Natural killer cell (primary cell): ENCODE measurements around the gene DAP3. TPM values are rescaled to one million over a fixed set of nuclear protein-coding genes. Genes with fewer than 3 reads are reported as not detected.
A peak's percentile ranks its signal among the peaks of the same experiment; 100 is the strongest.

Experiments used
- ATAC-seq, 3 donors: fragments of 150-1000 bp in 2 of 3; fragments of 200-7000 bp in 1 of 3; cut with Tn5 transposase; 1 replicate in 1 of 3; 2 replicates in 2 of 3; pipeline ENCODE4 v1.10.0; 2021; ENCODE audit warnings: mild to moderate bottlenecking in 2 of 3, moderate library complexity in 2 of 3
- DNase-seq, 2 donors: peaks; one replicate each; pipeline versions ENCODE4 v3.0.0 to v3.0.0-alpha.2; 2013 to 2021; ENCODE audit warnings: mixed read lengths in 1 of 2
- H3K27ac ChIP-seq: one replicate; pipeline ENCODE4 v1.5.1; 2013; ENCODE audit warnings: mild to moderate bottlenecking, low read length
- H3K27me3 ChIP-seq: one replicate; pipeline ENCODE4 v1.6.1; 2013; ENCODE audit warnings: low read length; ENCODE audit not compliant: control insufficient read depth, insufficient read depth
- H3K36me3 ChIP-seq: one replicate; pipeline ENCODE4 v1.6.1; 2013; ENCODE audit warnings: low read length; ENCODE audit not compliant: control insufficient read depth, insufficient read depth
- H3K4me1 ChIP-seq: one replicate; pipeline ENCODE4 v1.6.1; 2013; ENCODE audit warnings: low read length; ENCODE audit not compliant: control insufficient read depth, insufficient read depth
- H3K4me3 ChIP-seq: one replicate; pipeline ENCODE4 v1.5.1; 2013; ENCODE audit warnings: low read length
- H3K9me3 ChIP-seq: one replicate; pipeline ENCODE4 v1.6.1; 2013; ENCODE audit warnings: low read length; ENCODE audit not compliant: control insufficient read depth, insufficient read depth
- H3K27ac Mint-ChIP-seq, 2 donors: one replicate each; pipeline ENCODE4 v1.8.0; 2022; ENCODE audit warnings: mild to moderate bottlenecking in 2 of 2, mixed read lengths in 2 of 2, moderate library complexity in 1 of 2
- H3K27me3 Mint-ChIP-seq, 2 donors: one replicate each; pipeline ENCODE4 v1.8.0; 2022; ENCODE audit warnings: low read depth in 2 of 2, mixed read lengths in 2 of 2
- H3K36me3 Mint-ChIP-seq: one replicate; pipeline ENCODE4 v1.8.0; 2022; ENCODE audit warnings: mixed read lengths
- H3K4me1 Mint-ChIP-seq, 2 donors: one replicate each; pipeline ENCODE4 v1.8.0; 2022; ENCODE audit warnings: mixed read lengths in 2 of 2
- H3K4me3 Mint-ChIP-seq: one replicate; pipeline ENCODE4 v1.8.0; 2022; ENCODE audit warnings: mild to moderate bottlenecking, moderate library complexity, mixed read lengths
- H3K9me3 Mint-ChIP-seq, 2 donors: one replicate each; pipeline ENCODE4 v1.8.0; 2022; ENCODE audit warnings: mixed read lengths in 2 of 2
- CTCF ChIP-seq: fragments of 200-600 bp; IDR thresholded peaks from one replicate; pipeline ENCODE4 v1.8.0; 2022; ENCODE audit warnings: antibody characterized with exemption
- WGBS: methylation state at CpG from one replicate; pipeline ENCODE4 v1.1.7; 2013; ENCODE audit warnings: missing lambda C conversion rate; ENCODE audit not compliant: insufficient coverage; 5-methylcytosine and 5-hydroxymethylcytosine counted together
- intact Hi-C: fragments of 100-400 bp; cut with micrococcal nuclease; formaldehyde crosslinking; loops from one replicate; pipeline ENCODE4 v1.14.2; 2022
- total RNA-seq, 4 donors: library from RNA; stranded (reverse); fragments of 120-200 nt in 1 of 4; gene quantifications; one replicate each; pipeline versions ENCODE4 v1.2.3 to v1.2.4, GENCODE V29; 2013 to 2022

DAP3 gene
- total RNA-seq, 3 donors from 2014 or later (not counting 1 experiment from before 2014, with no cell fraction given): 83.9 to 97.5 (median 96.4) TPM

- Mint-ChIP-seq H3K36me3 (no peaks in the 10 kb centered on the region), H3K27ac (no peak overlapping the region), H3K9me3 (no peaks in the 10 kb centered on the region), H3K27me3 (peaks cover 0 to 7% of the 10 kb centered on the region in 2 donors), H3K4me1 (no peaks in the 10 kb centered on the region), H3K4me3 (no peak overlapping the region)
- DNase-seq: peak in 1 of 2 donors; percentile 23
- no peak for TF ChIP-seq CTCF
- H3K36me3 ChIP-seq: no peaks in the 10 kb centered on the region
- intact Hi-C loops: no loop called here
- H3K9me3 ChIP-seq: peaks cover 3% of the 10 kb centered on the region
- WGBS: 57% methylated on average over 9 of the region's 11 CpGs
- no peak overlapping the region for H3K4me3 ChIP-seq
- no peak overlapping the region for H3K27ac ChIP-seq
- H3K27me3 ChIP-seq: no peaks in the 10 kb centered on the region
- no peaks in the 10 kb centered on the region for H3K4me1 ChIP-seq
- peak in 1 of 3 donors; percentile 43 for ATAC-seq
Measured at GRCh38 chr1:155648207-155649147, 40.4 kb upstream of the DAP3 start.

- Histone ChIP-seq H3K27ac (no peak overlapping the region), H3K27me3 (no peaks in the 10 kb centered on the region), H3K4me3 (no peak overlapping the region), H3K36me3 (no peaks in the 10 kb centered on the region), H3K4me1 (no peaks in the 10 kb centered on the region), H3K9me3 (no peaks in the 10 kb centered on the region)
- TF ChIP-seq CTCF: no peak
- Mint-ChIP-seq H3K9me3 (no peaks in the 10 kb centered on the region), H3K27me3 (peaks cover 0 to 7% of the 10 kb centered on the region in 2 donors), H3K36me3 (no peaks in the 10 kb centered on the region), H3K4me1 (no peaks in the 10 kb centered on the region), H3K27ac (no peak overlapping the region), H3K4me3 (no peak overlapping the region)
- no peak for ATAC-seq
- intact Hi-C loops: no loop called here
- DNase-seq: no peak
Measured at GRCh38 chr1:155649676-155650075, 39.2 kb upstream of the DAP3 start.

GRCh38 chr1:155650231-155650757, 38.6 kb upstream of the DAP3 start:
- WGBS: 96% methylated on average over 7 of the region's 7 CpGs
- no peak overlapping the region for H3K4me3 Mint-ChIP-seq
- no peaks in the 10 kb centered on the region for H3K36me3 Mint-ChIP-seq
- DNase-seq (no peak), ATAC-seq (no peak)
- intact Hi-C loops: no loop called here
- no peaks in the 10 kb centered on the region for H3K4me1 ChIP-seq
- H3K27ac ChIP-seq: no peak overlapping the region
- TF ChIP-seq CTCF: no peak
- no peaks in the 10 kb centered on the region for H3K9me3 Mint-ChIP-seq
- H3K27ac Mint-ChIP-seq: no peak overlapping the region
- H3K4me3 ChIP-seq: no peak overlapping the region
- H3K9me3 ChIP-seq: no peaks in the 10 kb centered on the region
- H3K36me3 ChIP-seq: no peaks in the 10 kb centered on the region
- H3K27me3 ChIP-seq: no peaks in the 10 kb centered on the region
- peaks cover 0 to 7% of the 10 kb centered on the region in 2 donors for H3K27me3 Mint-ChIP-seq
- no peaks in the 10 kb centered on the region for H3K4me1 Mint-ChIP-seq
